ENCODE data around the gene ZNF24. TPM values are rescaled to one million over a fixed set of nuclear protein-coding genes. Genes with fewer than 3 reads are reported as not detected.

ZNF24 gene
- total RNA-seq, 4 donors from 2014 or later = 12.7 to 34.5 (median 29.1) TPM

GRCh38 chr18:35283923-35284794 is 60.1 kb downstream of the ZNF24 start:
- DNase-seq = no peak
- Histone ChIP-seq H3K27ac (no peak overlapping the region), H3K36me3 (no peaks in the 10 kb centered on the region), H3K4me1 (peaks cover 0 to 7% (median 3%) of the 10 kb centered on the region in 4 donors), H3K4me3 (no peak overlapping the region), H3K9me3 (no peaks in the 10 kb centered on the region), H3K27me3 (no peaks in the 10 kb centered on the region)
- TF ChIP-seq EP300 (IDR thresholded peaks at IDR 0.05; ENCODE audit: low read depth) (no peak), POLR2A (IDR thresholded peaks at IDR 0.05) (no peak), CTCF (IDR thresholded peaks at IDR 0.05) (no peak), POLR2AphosphoS5 (IDR thresholded peaks at IDR 0.05) (no peak)
- 98% methylated on average over 5 of the region's 7 CpGs; no CpG with 5 or more reads in 1 of the 2 donors for WGBS, 2 donors (ENCODE audit: low coverage in 1 of 2)
- intact Hi-C loops (cut with DNase I; ENCODE audit: low total_unique reads) = no loop called here
- in situ Hi-C loops (cut with MboI; ENCODE audit: low pct_ligation_motif_present in 1 of 4, low pct_unique_long_range_greater_than_20kb in 1 of 4, low sequenced_read_pairs in 3 of 4) = no loop called here

- no peaks in the 10 kb centered on the region for H3K9me3 ChIP-seq
- intact Hi-C loops (cut with DNase I; ENCODE audit: low total_unique reads) (no loop called here), in situ Hi-C loops (cut with MboI; ENCODE audit: low pct_ligation_motif_present in 1 of 4, low pct_unique_long_range_greater_than_20kb in 1 of 4, low sequenced_read_pairs in 3 of 4) (no loop called here)
- no peaks in the 10 kb centered on the region for H3K36me3 ChIP-seq
- H3K27me3 ChIP-seq = no peaks in the 10 kb centered on the region
- no peak for TF ChIP-seq CTCF (IDR thresholded peaks at IDR 0.05)
- TF ChIP-seq EP300 (IDR thresholded peaks at IDR 0.05; ENCODE audit: low read depth) = no peak
- no peak for TF ChIP-seq POLR2A (IDR thresholded peaks at IDR 0.05)
- H3K27ac ChIP-seq = no peak overlapping the region
- H3K4me3 ChIP-seq = no peak overlapping the region
- DNase-seq = no peak
- WGBS, 2 donors (ENCODE audit: low coverage in 1 of 2) = 58 to 79% methylated on average over 1 of the region's 1 CpG
- H3K4me1 ChIP-seq = no peaks in the 10 kb centered on the region
Measured at GRCh38 chr18:35282353-35282752, 61.9 kb downstream of the ZNF24 start.

Other genes with a start within 250 kb of the ZNF24 start
- gene ZNF397, start 103.4 kb downstream of the ZNF24 start, total RNA-seq = 10 to 100 TPM; 21.8 to 60.6 (median 32.0) TPM
- gene ZSCAN30, start 54.2 kb downstream of the ZNF24 start, total RNA-seq = 10 to 100 TPM in 2 of 4 donors, 1 to 10 TPM in 2; 7.1 to 23.5 (median 11.0) TPM
- 10 to 100 TPM in 1 of 4 donors, 1 to 10 TPM in 2, not detected in 1; 2.7 to 11.6 (median 3.3) TPM for gene ZNF396, start 32.9 kb upstream of the ZNF24 start, total RNA-seq
- gene INO80C, start 153.5 kb upstream of the ZNF24 start, total RNA-seq = 100 to 1,000 TPM in 1 of 4 donors, 10 to 100 TPM in 3; 10.2 to 277 (median 18.0) TPM
- 10 to 100 TPM; 21.7 to 86.8 (median 57.6) TPM for gene GALNT1, start 237.3 kb upstream of the ZNF24 start, total RNA-seq